ENCODE data around the gene SRGAP1.

SRGAP1 gene

DNA sequence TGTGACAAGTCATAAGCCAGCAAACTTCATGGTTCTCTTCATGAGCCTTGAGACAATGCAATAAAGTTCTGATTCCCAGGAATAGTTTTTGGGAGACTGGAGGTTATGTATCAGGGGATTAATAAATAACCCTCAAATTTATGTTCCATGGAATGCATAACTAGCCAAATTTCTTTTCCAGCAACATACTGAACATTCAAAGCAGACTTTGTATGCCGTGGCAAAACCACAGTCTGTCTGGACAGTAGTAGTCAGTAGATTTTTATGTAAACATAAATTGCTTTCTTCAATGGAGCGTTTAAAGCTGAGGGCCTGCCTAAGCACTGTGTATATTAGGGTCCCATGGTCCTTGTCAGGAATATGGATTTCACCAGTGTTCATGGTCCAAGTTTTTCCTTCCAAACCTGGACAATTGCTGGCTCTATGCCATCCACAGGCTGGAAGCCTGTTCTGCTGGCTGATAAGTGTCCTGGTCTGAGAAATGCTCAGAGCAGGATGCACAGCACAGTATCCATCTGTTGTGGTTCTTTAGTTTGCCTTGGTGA, 144.9 kb downstream of the SRGAP1 start:
- Histone ChIP-seq H2BK15ac (ENCODE audit: low read length) (no peak overlapping the region), H3K23ac (ENCODE audit: low read depth, low read length, poor library complexity) (no peak overlapping the region), H4K8ac (ENCODE audit: low read depth, low read length) (no peak overlapping the region), H3K14ac (ENCODE audit: low read length) (no peak overlapping the region), H3K4me3 (ENCODE audit: low read length in 2 of 2) (no peak overlapping the region), H3K9me3 (replicated peaks in 1 of 2; ENCODE audit: control insufficient read depth in 2 of 2, insufficient read depth in 1 of 2, low read depth in 1 of 2, low read length in 2 of 2) (no peaks in the 10 kb centered on the region), H3K18ac (ENCODE audit: low read length) (no peak overlapping the region), H2AFZ (ENCODE audit: low read length) (no peak overlapping the region), H3K4me2 (ENCODE audit: insufficient read depth, low read length, poor library complexity, severe bottlenecking) (no peak overlapping the region), H2BK120ac (ENCODE audit: low read depth, low read length) (no peak overlapping the region), H4K91ac (ENCODE audit: low read depth, low read length, poor library complexity) (no peak overlapping the region), H3K4me1 (ENCODE audit: control insufficient read depth in 2 of 2, insufficient read depth in 1 of 2, low read depth in 1 of 2, low read length in 2 of 2) (no peaks in the 10 kb centered on the region), H3K36me3 (replicated peaks in 1 of 2; ENCODE audit: control insufficient read depth in 2 of 2, insufficient read depth in 2 of 2, low read length in 2 of 2) (peaks cover 0 to 74% of the 10 kb centered on the region in 2 donors), H3K9ac (ENCODE audit: low read depth, low read length, poor library complexity) (no peak overlapping the region), H3K79me1 (ENCODE audit: low read depth, low read length) (no peaks in the 10 kb centered on the region), H2BK12ac (ENCODE audit: low read length) (no peak overlapping the region), H2BK5ac (ENCODE audit: low read length) (no peak overlapping the region), H2AK5ac (ENCODE audit: low read depth, low read length) (no peak overlapping the region), H3K27ac (replicated peaks; ENCODE audit: low read length) (no peak overlapping the region), H3K27me3 (ENCODE audit: control insufficient read depth in 3 of 3, insufficient read depth in 3 of 3, low read depth in 1 of 3, low read length in 3 of 3) (no peaks in the 10 kb centered on the region), H3K4ac (ENCODE audit: low read length) (no peak overlapping the region)
- no CpG with 5 or more reads among the region's 2 CpGs for WGBS, 2 donors (ENCODE audit: extremely low coverage in 2 of 2, insufficient read length in 2 of 2, insufficient replicate concordance in 1 of 2)
- no peak for DNase-seq (ENCODE audit: low spot score)

DNA sequence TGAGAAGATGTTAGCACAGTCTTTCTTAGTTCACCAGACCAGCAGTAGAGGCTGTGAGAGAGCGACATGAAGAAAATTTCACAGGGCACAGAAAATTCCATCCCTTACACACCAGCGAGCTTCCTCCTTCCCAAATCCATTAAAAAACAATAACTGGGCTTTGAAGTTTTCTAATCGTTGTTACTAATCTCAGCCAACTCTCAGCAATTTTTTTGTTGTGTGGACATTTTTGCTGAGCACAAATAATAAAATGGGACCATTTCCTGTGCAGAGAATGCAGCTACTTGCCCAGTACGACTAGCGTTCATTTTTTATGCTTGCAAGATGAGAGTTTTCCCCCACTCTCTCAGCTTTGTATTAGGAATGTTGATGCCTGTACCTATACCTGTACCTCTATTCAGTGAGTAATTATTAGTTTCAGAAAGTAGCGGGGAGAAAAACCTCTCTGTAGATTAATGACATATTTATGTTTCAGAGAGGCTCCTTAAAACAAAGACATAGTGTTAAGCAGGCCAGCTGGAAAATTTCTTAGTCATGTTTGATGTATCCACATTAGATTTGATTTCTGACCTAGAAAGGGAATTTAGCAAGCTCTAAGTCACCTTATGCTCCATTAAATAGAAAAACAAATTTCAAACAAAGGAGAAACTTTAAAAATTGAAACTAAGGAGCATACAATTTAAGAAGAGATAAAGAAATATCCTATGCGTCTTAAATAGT, 146.5 kb downstream of the SRGAP1 start:
- WGBS, 2 donors (ENCODE audit: extremely low coverage in 2 of 2, insufficient read length in 2 of 2, insufficient replicate concordance in 1 of 2): no CpG with 5 or more reads among the region's 7 CpGs

DNA sequence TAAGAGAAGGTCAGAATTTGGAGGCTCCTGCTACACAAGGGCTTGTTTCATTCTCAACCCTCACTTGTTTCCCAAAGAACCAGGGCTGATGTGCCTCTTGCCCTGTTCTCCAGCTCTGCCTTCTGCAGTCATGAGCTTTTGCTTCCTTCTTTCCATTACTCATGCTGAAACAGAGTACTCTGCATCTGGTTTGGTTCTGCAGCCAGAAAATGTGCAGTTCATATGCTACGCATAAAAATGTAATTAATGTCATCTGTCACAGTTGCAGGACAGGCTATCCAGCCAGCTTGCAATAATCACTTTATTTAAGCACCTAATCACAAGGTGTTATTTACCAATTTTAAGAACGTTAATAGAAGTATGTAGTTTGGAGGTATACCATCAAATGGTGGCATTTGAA, 150.2 kb downstream of the SRGAP1 start:
- Histone ChIP-seq H3K14ac (ENCODE audit: low read length) (no peak overlapping the region), H3K27me3 (ENCODE audit: control insufficient read depth in 3 of 3, insufficient read depth in 3 of 3, low read depth in 1 of 3, low read length in 3 of 3) (no peaks in the 10 kb centered on the region), H3K79me1 (ENCODE audit: low read depth, low read length) (no peaks in the 10 kb centered on the region), H2BK120ac (ENCODE audit: low read depth, low read length) (no peak overlapping the region), H2AFZ (ENCODE audit: low read length) (no peak overlapping the region), H3K9me3 (replicated peaks in 1 of 2; ENCODE audit: control insufficient read depth in 2 of 2, insufficient read depth in 1 of 2, low read depth in 1 of 2, low read length in 2 of 2) (no peaks in the 10 kb centered on the region), H4K91ac (ENCODE audit: low read depth, low read length, poor library complexity) (no peak overlapping the region), H3K4ac (ENCODE audit: low read length) (no peak overlapping the region), H2AK5ac (ENCODE audit: low read depth, low read length) (no peak overlapping the region), H2BK15ac (ENCODE audit: low read length) (no peak overlapping the region), H3K4me3 (ENCODE audit: low read length in 2 of 2) (no peak overlapping the region), H3K18ac (ENCODE audit: low read length) (no peak overlapping the region), H3K23ac (ENCODE audit: low read depth, low read length, poor library complexity) (no peak overlapping the region), H2BK12ac (ENCODE audit: low read length) (no peak overlapping the region), H2BK5ac (ENCODE audit: low read length) (no peak overlapping the region), H3K27ac (replicated peaks; ENCODE audit: low read length) (no peak overlapping the region), H3K36me3 (replicated peaks in 1 of 2; ENCODE audit: control insufficient read depth in 2 of 2, insufficient read depth in 2 of 2, low read length in 2 of 2) (peaks cover 0 to 49% of the 10 kb centered on the region in 2 donors), H3K9ac (ENCODE audit: low read depth, low read length, poor library complexity) (no peak overlapping the region), H3K4me1 (ENCODE audit: control insufficient read depth in 2 of 2, insufficient read depth in 1 of 2, low read depth in 1 of 2, low read length in 2 of 2) (no peaks in the 10 kb centered on the region), H4K8ac (ENCODE audit: low read depth, low read length) (no peak overlapping the region), H3K4me2 (ENCODE audit: insufficient read depth, low read length, poor library complexity, severe bottlenecking) (no peak overlapping the region)
- no CpG with 5 or more reads among the region's 2 CpGs for WGBS, 2 donors (ENCODE audit: extremely low coverage in 2 of 2, insufficient read length in 2 of 2, insufficient replicate concordance in 1 of 2)
- no peak for DNase-seq (ENCODE audit: low spot score)

More for the DNA sequence above, 146.5 kb downstream of the SRGAP1 start:
- H3K4ac ChIP-seq (ENCODE audit: low read length): no peak overlapping the region
- no peak overlapping the region for H2BK120ac ChIP-seq (ENCODE audit: low read depth, low read length)
- H3K79me1 ChIP-seq (ENCODE audit: low read depth, low read length): no peaks in the 10 kb centered on the region
- H3K14ac ChIP-seq (ENCODE audit: low read length): no peak overlapping the region
- H3K9ac ChIP-seq (ENCODE audit: low read depth, low read length, poor library complexity): no peak overlapping the region
- H2BK12ac ChIP-seq (ENCODE audit: low read length): no peak overlapping the region
- H3K9me3 ChIP-seq (replicated peaks in 1 of 2; ENCODE audit: control insufficient read depth in 2 of 2, insufficient read depth in 1 of 2, low read depth in 1 of 2, low read length in 2 of 2): no peaks in the 10 kb centered on the region
- no peaks in the 10 kb centered on the region for H3K4me1 ChIP-seq (ENCODE audit: control insufficient read depth in 2 of 2, insufficient read depth in 1 of 2, low read depth in 1 of 2, low read length in 2 of 2)
- H2BK15ac ChIP-seq (ENCODE audit: low read length): no peak overlapping the region
- no peak overlapping the region for H3K4me3 ChIP-seq (ENCODE audit: low read length in 2 of 2)
- no peak overlapping the region for H3K18ac ChIP-seq (ENCODE audit: low read length)
- peaks cover 0 to 59% of the 10 kb centered on the region in 2 donors for H3K36me3 ChIP-seq (replicated peaks in 1 of 2; ENCODE audit: control insufficient read depth in 2 of 2, insufficient read depth in 2 of 2, low read length in 2 of 2)
- H2AK5ac ChIP-seq (ENCODE audit: low read depth, low read length): no peak overlapping the region
- H3K4me2 ChIP-seq (ENCODE audit: insufficient read depth, low read length, poor library complexity, severe bottlenecking): no peak overlapping the region
- no peaks in the 10 kb centered on the region for H3K27me3 ChIP-seq (ENCODE audit: control insufficient read depth in 3 of 3, insufficient read depth in 3 of 3, low read depth in 1 of 3, low read length in 3 of 3)
- H2AFZ ChIP-seq (ENCODE audit: low read length): no peak overlapping the region
- H2BK5ac ChIP-seq (ENCODE audit: low read length): no peak overlapping the region
- DNase-seq (ENCODE audit: low spot score): no peak
- no peak overlapping the region for H3K27ac ChIP-seq (replicated peaks; ENCODE audit: low read length)
- no peak overlapping the region for H3K23ac ChIP-seq (ENCODE audit: low read depth, low read length, poor library complexity)
- no peak overlapping the region for H4K91ac ChIP-seq (ENCODE audit: low read depth, low read length, poor library complexity)
- H4K8ac ChIP-seq (ENCODE audit: low read depth, low read length): no peak overlapping the region

DNA sequence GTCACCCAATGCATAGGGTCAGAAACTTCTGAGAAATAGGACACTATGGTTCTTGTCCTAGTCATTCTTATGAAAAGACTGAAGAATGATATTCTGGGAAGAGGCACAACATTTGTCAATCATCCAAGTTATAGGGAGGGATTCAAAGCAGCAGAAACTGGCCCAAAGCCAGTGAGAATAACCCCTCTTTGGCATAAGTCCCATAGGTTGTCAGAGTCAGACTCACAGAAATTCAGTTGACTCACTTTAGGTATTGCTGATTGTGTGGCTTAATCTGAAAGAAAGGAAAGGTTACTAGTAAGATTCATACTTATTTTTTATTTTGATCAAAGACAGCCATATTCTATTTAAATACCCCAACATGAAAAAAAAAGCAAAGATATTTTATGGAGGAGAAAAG, 151.0 kb downstream of the SRGAP1 start:
- Histone ChIP-seq H3K79me1 (ENCODE audit: low read depth, low read length) (no peaks in the 10 kb centered on the region), H3K4ac (ENCODE audit: low read length) (no peak overlapping the region), H4K91ac (ENCODE audit: low read depth, low read length, poor library complexity) (no peak overlapping the region), H2BK120ac (ENCODE audit: low read depth, low read length) (no peak overlapping the region), H3K14ac (ENCODE audit: low read length) (no peak overlapping the region), H3K4me3 (ENCODE audit: low read length in 2 of 2) (no peak overlapping the region), H2AK5ac (ENCODE audit: low read depth, low read length) (no peak overlapping the region), H3K4me2 (ENCODE audit: insufficient read depth, low read length, poor library complexity, severe bottlenecking) (no peak overlapping the region), H3K9ac (ENCODE audit: low read depth, low read length, poor library complexity) (no peak overlapping the region), H3K27me3 (ENCODE audit: control insufficient read depth in 3 of 3, insufficient read depth in 3 of 3, low read depth in 1 of 3, low read length in 3 of 3) (no peaks in the 10 kb centered on the region), H3K27ac (replicated peaks; ENCODE audit: low read length) (no peak overlapping the region), H3K23ac (ENCODE audit: low read depth, low read length, poor library complexity) (no peak overlapping the region), H3K36me3 (replicated peaks in 1 of 2; ENCODE audit: control insufficient read depth in 2 of 2, insufficient read depth in 2 of 2, low read length in 2 of 2) (peaks cover 0 to 44% of the 10 kb centered on the region in 2 donors), H2BK5ac (ENCODE audit: low read length) (no peak overlapping the region), H3K18ac (ENCODE audit: low read length) (no peak overlapping the region), H4K8ac (ENCODE audit: low read depth, low read length) (no peak overlapping the region), H2BK12ac (ENCODE audit: low read length) (no peak overlapping the region), H2BK15ac (ENCODE audit: low read length) (no peak overlapping the region), H2AFZ (ENCODE audit: low read length) (no peak overlapping the region), H3K4me1 (ENCODE audit: control insufficient read depth in 2 of 2, insufficient read depth in 1 of 2, low read depth in 1 of 2, low read length in 2 of 2) (no peaks in the 10 kb centered on the region), H3K9me3 (replicated peaks in 1 of 2; ENCODE audit: control insufficient read depth in 2 of 2, insufficient read depth in 1 of 2, low read depth in 1 of 2, low read length in 2 of 2) (no peaks in the 10 kb centered on the region)
- DNase-seq (ENCODE audit: low spot score): no peak

Data from neuronal stem cell (in vitro differentiated cells).